ENCODE data around the gene EIF2D.

Gene EIF2D

GRCh38 chr1:206544562-206545257 is 67.6 kb downstream of the EIF2D start:
- peak; percentile 15 for DNase-seq
